ENCODE measurements around the gene FPR1.

GRCh38 chr19:51727349-51727880 is 24.3 kb downstream of the FPR1 start:
- no peak for TF ChIP-seq EP300 (IDR thresholded peaks at IDR 0.05; ENCODE audit: low read depth)
- no peak for TF ChIP-seq CTCF (IDR thresholded peaks at IDR 0.05)
- no peak for TF ChIP-seq POLR2A (IDR thresholded peaks at IDR 0.05)
- no peak for TF ChIP-seq POLR2AphosphoS5 (IDR thresholded peaks at IDR 0.05)

All from transverse colon (tissue), 4 donors.